AG09309 (cell line): ENCODE data around the gene PEX5L.
A peak's percentile ranks its signal among the peaks of the same experiment; 100 is the strongest.

ENCODE experiments used
- DNase-seq: peaks from one replicate; pipeline ENCODE4 v3.0.0-alpha.2; 2010; ENCODE audit warnings: low read depth
- H3K4me3 ChIP-seq: 2 replicates; pipeline ENCODE4 v1.5.1; 2011; ENCODE audit warnings: mild to moderate bottlenecking, low read depth, low read length, moderate library complexity; ENCODE audit not compliant: control insufficient read depth
- TF ChIP-seq, protein P1 (sequence below): IDR thresholded peaks from 2 replicates; pipeline ENCODE4 v1.5.1; 2011; ENCODE audit warnings: mild to moderate bottlenecking, low read depth, low read length, inconsistent platforms; ENCODE audit not compliant: insufficient read depth, control insufficient read depth; ENCODE audit errors: missing control alignments

The PEX5L gene

DNA sequence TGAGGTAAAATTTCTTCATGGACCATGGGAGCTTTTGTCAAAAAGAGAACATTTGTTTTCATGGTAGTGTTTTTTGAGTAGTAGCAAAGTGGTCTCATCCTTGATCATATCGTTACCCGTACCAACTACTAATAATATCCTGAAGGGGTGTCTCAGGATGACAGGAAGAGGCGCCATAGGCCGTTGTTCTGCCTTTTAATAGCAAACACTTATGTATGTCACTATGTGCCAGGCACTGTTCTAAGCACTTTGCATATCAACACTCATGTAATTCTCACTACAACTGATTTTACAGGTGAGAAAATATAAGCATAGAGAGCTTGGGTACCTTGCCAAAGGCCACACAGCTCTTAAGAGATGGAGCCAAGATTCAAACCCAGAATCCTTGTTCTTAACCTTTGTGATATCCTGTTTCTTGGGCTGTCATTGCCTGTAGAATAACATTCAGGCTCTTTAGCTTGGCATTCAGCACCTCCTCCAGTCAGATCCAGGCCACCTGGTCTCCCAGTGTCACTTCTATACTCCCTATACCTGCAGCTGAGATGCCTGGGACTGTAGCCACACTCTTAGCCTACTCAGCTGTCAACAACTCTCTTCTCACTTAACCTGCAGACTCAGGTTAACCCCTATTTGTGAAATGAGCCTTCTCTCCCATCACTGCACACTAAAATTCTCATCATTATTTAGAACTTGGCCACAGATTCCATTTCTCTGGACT, 270.2 kb downstream of the PEX5L start:
- TF ChIP-seq, protein P1, sequence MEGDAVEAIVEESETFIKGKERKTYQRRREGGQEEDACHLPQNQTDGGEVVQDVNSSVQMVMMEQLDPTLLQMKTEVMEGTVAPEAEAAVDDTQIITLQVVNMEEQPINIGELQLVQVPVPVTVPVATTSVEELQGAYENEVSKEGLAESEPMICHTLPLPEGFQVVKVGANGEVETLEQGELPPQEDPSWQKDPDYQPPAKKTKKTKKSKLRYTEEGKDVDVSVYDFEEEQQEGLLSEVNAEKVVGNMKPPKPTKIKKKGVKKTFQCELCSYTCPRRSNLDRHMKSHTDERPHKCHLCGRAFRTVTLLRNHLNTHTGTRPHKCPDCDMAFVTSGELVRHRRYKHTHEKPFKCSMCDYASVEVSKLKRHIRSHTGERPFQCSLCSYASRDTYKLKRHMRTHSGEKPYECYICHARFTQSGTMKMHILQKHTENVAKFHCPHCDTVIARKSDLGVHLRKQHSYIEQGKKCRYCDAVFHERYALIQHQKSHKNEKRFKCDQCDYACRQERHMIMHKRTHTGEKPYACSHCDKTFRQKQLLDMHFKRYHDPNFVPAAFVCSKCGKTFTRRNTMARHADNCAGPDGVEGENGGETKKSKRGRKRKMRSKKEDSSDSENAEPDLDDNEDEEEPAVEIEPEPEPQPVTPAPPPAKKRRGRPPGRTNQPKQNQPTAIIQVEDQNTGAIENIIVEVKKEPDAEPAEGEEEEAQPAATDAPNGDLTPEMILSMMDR: no peak
- H3K4me3 ChIP-seq: no peak overlapping the region
- no peak for DNase-seq

DNA sequence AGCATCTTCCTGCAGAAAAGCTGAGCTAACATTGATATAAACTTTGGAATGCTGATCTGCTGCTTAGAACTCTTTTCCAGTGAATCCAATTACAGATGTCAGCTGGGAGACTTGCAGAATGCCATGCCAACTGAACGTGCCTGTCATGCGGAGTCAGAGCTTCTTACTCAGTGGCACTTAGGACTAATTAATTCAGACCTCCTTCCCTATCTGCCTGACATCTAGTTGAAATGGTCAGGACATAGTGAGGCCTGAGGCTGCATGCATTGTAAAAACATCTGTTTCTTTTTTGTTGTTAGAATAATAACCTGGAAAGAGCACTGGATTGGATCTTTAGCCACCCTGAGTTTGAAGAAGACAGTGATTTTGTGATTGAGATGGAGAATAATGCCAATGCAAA, 271.3 kb downstream of the PEX5L start:
- TF ChIP-seq, protein P1: no peak
- H3K4me3 ChIP-seq: no peak overlapping the region

DNA sequence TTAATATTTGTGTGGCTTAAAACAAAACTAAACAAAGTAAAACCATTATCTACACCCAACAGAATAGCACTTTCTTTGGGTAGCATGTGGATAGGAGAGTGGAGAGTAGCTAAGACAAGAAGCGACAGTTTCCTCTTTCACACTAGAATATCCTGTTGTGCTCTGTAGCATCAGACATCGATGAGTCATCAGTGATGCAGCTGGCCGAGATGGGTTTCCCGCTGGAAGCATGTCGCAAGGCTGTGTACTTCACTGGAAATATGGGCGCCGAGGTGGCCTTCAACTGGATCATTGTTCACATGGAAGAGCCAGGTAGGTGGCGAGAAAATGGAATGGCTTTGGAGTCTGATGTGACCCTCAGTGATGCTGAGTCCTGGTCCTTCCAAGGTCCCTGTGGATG, 275.8 kb downstream of the PEX5L start:
- TF ChIP-seq, protein P1: no peak
- H3K4me3 ChIP-seq: no peak overlapping the region
- DNase-seq: no peak

More for the DNA sequence above, 271.3 kb downstream of the PEX5L start:
- DNase-seq: no peak

DNA sequence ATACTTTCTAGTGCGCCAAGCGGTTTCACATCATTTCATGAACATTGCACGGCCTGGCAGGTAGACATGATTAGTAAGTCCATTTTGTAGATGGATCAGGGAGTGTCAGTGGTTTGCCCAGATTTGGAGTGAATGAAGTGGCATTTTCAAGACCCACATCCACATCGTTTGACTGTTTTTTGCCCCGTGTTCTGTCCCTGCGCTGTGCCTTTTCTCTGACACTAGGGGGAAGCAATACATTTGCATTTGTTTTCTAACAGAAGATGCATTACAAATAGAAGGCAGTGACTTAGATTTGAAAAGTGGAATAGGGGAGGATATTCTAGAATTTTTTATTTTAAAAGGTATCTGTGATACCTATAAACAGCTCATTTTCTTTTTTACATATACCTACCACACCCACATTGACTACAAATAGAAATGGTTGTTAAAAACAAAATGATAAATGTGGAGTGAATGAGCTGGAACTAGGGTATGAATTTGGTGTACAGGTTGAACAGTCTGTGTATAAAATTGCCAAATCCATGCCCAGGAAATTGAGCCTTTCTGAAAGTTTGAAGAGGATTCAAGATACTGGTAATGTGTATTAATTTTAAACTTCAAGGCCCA, 285.9 kb downstream of the PEX5L start:
- DNase-seq: no peak
- TF ChIP-seq, protein P1: peak; percentile 73
- no peak overlapping the region for H3K4me3 ChIP-seq

DNA sequence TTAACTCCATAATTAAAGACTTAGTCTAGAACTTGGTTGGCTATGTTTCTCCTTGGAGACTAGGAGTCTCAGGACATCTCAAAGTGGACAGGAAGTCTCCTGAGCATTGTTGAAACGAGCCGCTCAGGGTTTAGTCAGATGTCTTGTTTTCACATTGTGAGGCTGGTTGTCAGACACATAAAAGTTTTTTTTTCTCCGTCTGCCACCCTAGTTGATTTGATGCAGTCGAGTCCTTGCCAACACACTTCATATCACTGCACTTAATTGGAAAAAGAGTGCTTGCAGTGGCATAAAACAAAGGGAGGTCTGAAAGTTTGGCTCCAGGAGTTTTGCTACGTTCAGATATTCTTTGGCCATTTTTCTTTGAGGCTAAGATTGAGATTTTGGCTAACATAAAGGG, 291.0 kb downstream of the PEX5L start:
- TF ChIP-seq, protein P1: no peak
- DNase-seq: no peak
- no peak overlapping the region for H3K4me3 ChIP-seq

DNA sequence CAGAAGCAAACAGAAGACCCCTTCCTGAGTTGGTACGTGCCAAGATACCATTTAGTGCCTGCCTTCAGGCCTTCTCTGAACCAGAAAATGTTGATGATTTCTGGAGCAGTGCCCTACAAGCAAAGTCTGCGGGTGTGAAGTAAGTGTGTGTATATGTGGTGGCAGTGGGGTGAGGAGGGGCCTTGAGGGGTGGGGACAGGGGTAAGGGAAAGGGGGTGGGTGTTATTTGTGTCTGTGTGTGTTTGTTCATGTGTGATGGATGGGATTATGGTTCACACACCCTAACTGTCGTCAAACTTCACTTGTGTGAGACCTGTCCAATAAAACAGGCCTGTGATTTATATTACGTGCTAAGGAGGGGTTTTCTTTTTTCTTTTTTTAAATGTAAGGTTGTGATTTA, 291.7 kb downstream of the PEX5L start:
- TF ChIP-seq, protein P1: no peak
- no peak overlapping the region for H3K4me3 ChIP-seq
- no peak for DNase-seq
